Heart left ventricle (tissue), 13 donors: ENCODE measurements around the gene CACNA2D3.

Source experiments
- POLR2A ChIP-seq, 2 donors: fragments of 450-650 bp; IDR thresholded peaks; one replicate each; pipeline ENCODE4 v1.6.1; 2017; ENCODE audit warnings: antibody characterized with exemption in 2 of 2, mild to moderate bottlenecking in 2 of 2, moderate library complexity in 2 of 2
- TF ChIP-seq, protein P1 (sequence below), 12 donors: fragments of 200-600 bp; sonication (generic) in 4 of 12; IDR thresholded peaks; one replicate each; pipeline versions ENCODE4 v1.5.0 to v1.8.0; 2018 to 2022; ENCODE audit warnings: antibody characterized with exemption in 12 of 12, mild to moderate bottlenecking in 5 of 12
- donor health status: ischemic (EF 13 %, LVEDD 7.1; RV severe dilation, severe dysfunction).
- donor health status: DM: no; HTN: yes; CAD: no.
- donor health status: DM: no; HTN: no; CAD: no.
- donor health status: ischemic (EF 25% LVEDD 6.9; RV normal size, moderate dysfunction).
- donor health status: ischemic (EF 25% LVEDD 5.7; RV mildly dilated, moderate dysfunction).
- donor health status: ischemic (EF 35%, LVEDD 5.7; RV mildly dilated, moderate dysfunction).
- donor health status: nonischemic (EF 11% LVEDD 7.7; RV severe dilation, severe dysfunction).
- donor health status: DM: yes; HTN: yes; CAD: no.
- donor health status: PGD.
- donor health status: ischemic (EF 29% LVEDD 5.4; RV normal size, mild dysfunction).
- donor health status: nonischemic (EF 23%, LVEDD 6.1; RV moderate dilation, normal function).

DNA sequence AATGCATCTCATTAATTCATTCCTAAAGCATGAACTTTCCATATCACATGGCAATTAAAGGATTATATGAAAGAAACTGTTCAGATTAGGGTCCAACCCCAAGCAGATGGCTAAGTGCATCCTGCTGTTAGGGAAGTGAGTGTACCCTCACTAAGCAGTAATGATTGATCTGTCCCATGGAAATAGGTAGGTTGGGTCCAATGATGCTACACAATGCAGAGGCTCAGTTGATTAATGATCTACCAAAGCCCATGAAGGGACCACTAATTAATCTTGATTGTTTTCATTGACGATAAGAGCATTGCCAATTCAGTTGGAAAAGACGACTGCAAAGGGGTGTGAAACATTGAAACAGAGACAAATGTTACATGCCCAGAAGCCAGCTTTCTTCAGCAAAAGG is 1000.0 kb downstream of the CACNA2D3 start:
- TF ChIP-seq, protein P1, sequence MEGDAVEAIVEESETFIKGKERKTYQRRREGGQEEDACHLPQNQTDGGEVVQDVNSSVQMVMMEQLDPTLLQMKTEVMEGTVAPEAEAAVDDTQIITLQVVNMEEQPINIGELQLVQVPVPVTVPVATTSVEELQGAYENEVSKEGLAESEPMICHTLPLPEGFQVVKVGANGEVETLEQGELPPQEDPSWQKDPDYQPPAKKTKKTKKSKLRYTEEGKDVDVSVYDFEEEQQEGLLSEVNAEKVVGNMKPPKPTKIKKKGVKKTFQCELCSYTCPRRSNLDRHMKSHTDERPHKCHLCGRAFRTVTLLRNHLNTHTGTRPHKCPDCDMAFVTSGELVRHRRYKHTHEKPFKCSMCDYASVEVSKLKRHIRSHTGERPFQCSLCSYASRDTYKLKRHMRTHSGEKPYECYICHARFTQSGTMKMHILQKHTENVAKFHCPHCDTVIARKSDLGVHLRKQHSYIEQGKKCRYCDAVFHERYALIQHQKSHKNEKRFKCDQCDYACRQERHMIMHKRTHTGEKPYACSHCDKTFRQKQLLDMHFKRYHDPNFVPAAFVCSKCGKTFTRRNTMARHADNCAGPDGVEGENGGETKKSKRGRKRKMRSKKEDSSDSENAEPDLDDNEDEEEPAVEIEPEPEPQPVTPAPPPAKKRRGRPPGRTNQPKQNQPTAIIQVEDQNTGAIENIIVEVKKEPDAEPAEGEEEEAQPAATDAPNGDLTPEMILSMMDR (IDR thresholded peaks at IDR 0.05) = no peak
- TF ChIP-seq POLR2A (IDR thresholded peaks at IDR 0.05) = no peak
